ENCODE data around the gene CCDC73.

The CCDC73 gene

GRCh38 chr11:32586576-32587190, 207.8 kb downstream of the CCDC73 start:
- Histone ChIP-seq H4K20me1 (ENCODE audit: control insufficient read depth, insufficient read depth, low read depth, low read length) (peaks cover 35% of the 10 kb centered on the region), H3K79me2 (ENCODE audit: control insufficient read depth, low read length) (peaks cover 77% of the 10 kb centered on the region), H3K9me3 (ENCODE audit: control insufficient read depth, insufficient read depth, low read length) (no peaks in the 10 kb centered on the region), H3K4me2 (ENCODE audit: low read length) (peak overlapping the region; percentile 94), H3F3A (ENCODE audit: control insufficient read depth, insufficient read depth) (0 out of 2 replicates have a peak, but pooled peaks cover 2% of the 10 kb centered on the region), H3K4me1 (ENCODE audit: control insufficient read depth, low read length) (peaks cover 32% of the 10 kb centered on the region), H3K4me3 (ENCODE audit: low read length) (peak overlapping the region; percentile 96; the same call in 1 of the 2 replicates), H3K36me3 (ENCODE audit: control insufficient read depth, low read length) (peaks cover 76% of the 10 kb centered on the region), H3K27ac (ENCODE audit: low read depth, low read length) (no peak overlapping the region), H3K9me2 (replicated peaks; ENCODE audit: control insufficient read depth, low read length) (no peaks in the 10 kb centered on the region), H3K27me3 (ENCODE audit: control insufficient read depth, low read length) (no peaks in the 10 kb centered on the region)
- TF ChIP-seq EZH2phosphoT487 (IDR thresholded peaks at IDR 0.05; ENCODE audit: borderline replicate concordance, low read length) (no peak), CTCF (IDR thresholded peaks at IDR 0.05; ENCODE audit: low read depth, low read length, poor library complexity, severe bottlenecking) (peak; percentile 40)

GRCh38 chr11:32584921-32585320, 209.5 kb downstream of the CCDC73 start:
- Histone ChIP-seq H3K4me2 (ENCODE audit: low read length) (peak overlapping the region; percentile 94), H3K9me3 (ENCODE audit: control insufficient read depth, insufficient read depth, low read length) (no peaks in the 10 kb centered on the region), H3K27ac (ENCODE audit: low read depth, low read length) (peak overlapping the region; percentile 65), H3K27me3 (ENCODE audit: control insufficient read depth, low read length) (no peaks in the 10 kb centered on the region), H3F3A (ENCODE audit: control insufficient read depth, insufficient read depth) (0 out of 2 replicates have a peak, but pooled peaks cover 2% of the 10 kb centered on the region), H3K9me2 (replicated peaks; ENCODE audit: control insufficient read depth, low read length) (no peaks in the 10 kb centered on the region), H4K20me1 (ENCODE audit: control insufficient read depth, insufficient read depth, low read depth, low read length) (peaks cover 35% of the 10 kb centered on the region), H3K79me2 (ENCODE audit: control insufficient read depth, low read length) (peaks cover 68% of the 10 kb centered on the region), H3K4me3 (ENCODE audit: low read length) (peak overlapping the region; percentile 96), H3K36me3 (ENCODE audit: control insufficient read depth, low read length) (peaks cover 59% of the 10 kb centered on the region), H3K4me1 (ENCODE audit: control insufficient read depth, low read length) (peaks cover 32% of the 10 kb centered on the region)
- TF ChIP-seq EZH2phosphoT487 (IDR thresholded peaks at IDR 0.05; ENCODE audit: borderline replicate concordance, low read length) (no peak), CTCF (IDR thresholded peaks at IDR 0.05; ENCODE audit: low read depth, low read length, poor library complexity, severe bottlenecking) (no peak)

GRCh38 chr11:32583459-32584271, 210.8 kb downstream of the CCDC73 start, which contains the start of gene EIF3M:
EIF3M (plus strand) TSS chr11:32583831; CDS start chr11:32583888, 57 bp downstream.
- Histone ChIP-seq H3K4me1 (ENCODE audit: control insufficient read depth, low read length) (peaks cover 32% of the 10 kb centered on the region), H3K9me3 (ENCODE audit: control insufficient read depth, insufficient read depth, low read length) (no peaks in the 10 kb centered on the region), H3K4me3 (ENCODE audit: low read length) (peak within 1 kb of the TSS; percentile 96), H3K4me2 (ENCODE audit: low read length) (peak within 1 kb of the TSS; percentile 94), H3K79me2 (ENCODE audit: control insufficient read depth, low read length) (peaks cover 55% of the 10 kb centered on the region), H3K27me3 (ENCODE audit: control insufficient read depth, low read length) (no peaks in the 10 kb centered on the region), H3K27ac (ENCODE audit: low read depth, low read length) (peak within 1 kb of the TSS; percentile 65), H3F3A (ENCODE audit: control insufficient read depth, insufficient read depth) (0 out of 2 replicates have a peak, but pooled peaks cover 2% of the 10 kb centered on the region), H4K20me1 (ENCODE audit: control insufficient read depth, insufficient read depth, low read depth, low read length) (peaks cover 35% of the 10 kb centered on the region), H3K9me2 (replicated peaks; ENCODE audit: control insufficient read depth, low read length) (no peaks in the 10 kb centered on the region), H3K36me3 (ENCODE audit: control insufficient read depth, low read length) (peaks cover 46% of the 10 kb centered on the region)
- TF ChIP-seq CTCF (IDR thresholded peaks at IDR 0.05; ENCODE audit: low read depth, low read length, poor library complexity, severe bottlenecking) = no peak
- TF ChIP-seq EZH2phosphoT487 (IDR thresholded peaks at IDR 0.05; ENCODE audit: borderline replicate concordance, low read length) = no peak
